ENCODE results near the gene TNS1. TPM values are rescaled to one million over a fixed set of nuclear protein-coding genes. Genes with fewer than 3 reads are reported as not detected.

The TNS1 gene
- total RNA-seq, 1 experiment from 2014 or later, result 0.49 TPM

- POLR2A ChIA-PET, result no interaction called here
- H3K27me3 ChIP-seq (ENCODE audit: control insufficient read depth, insufficient read depth, low read length), result peaks cover 2% of the 10 kb centered on the region; the same call in 1 of the 2 replicates
- DNase-seq (ENCODE audit: low read depth, low spot score), result no peak
- no peak overlapping the region for H3K4me3 ChIP-seq (ENCODE audit: low read depth in 2 of 2, low read length in 2 of 2)
- H3K27ac ChIP-seq (ENCODE audit: low read length), result no peak overlapping the region
- intact Hi-C loops (cut with micrococcal nuclease; ENCODE audit: unreplicated experiment) (no loop called here), in situ Hi-C loops (cut with HindIII; ENCODE audit: low pct_unique_long_range_greater_than_20kb, low sequenced_read_pairs) (no loop called here)
- no peaks in the 10 kb centered on the region for H3K4me1 ChIP-seq (ENCODE audit: control insufficient read depth, insufficient read depth, low read length)
- TF ChIP-seq CTCF (IDR thresholded peaks at IDR 0.05), result no peak
- ATAC-seq, result no peak
- BruUV-seq (replicated peaks), result no TSS peak
- no peaks in the 10 kb centered on the region for H3K36me3 ChIP-seq (ENCODE audit: control insufficient read depth, insufficient read depth, low read length)
- no peaks in the 10 kb centered on the region for H3K9me3 ChIP-seq (ENCODE audit: control insufficient read depth, insufficient read depth, low read depth, low read length)
- CTCF ChIA-PET, result no interaction called here
These were observed 101.4 kb downstream of the TNS1 start for GRCh38 chr2:217901400-217901799.

GRCh38 chr2:217900780-217901360, 101.9 kb downstream of the TNS1 start:
- intact Hi-C loops (cut with micrococcal nuclease; ENCODE audit: unreplicated experiment) (no loop called here), in situ Hi-C loops (cut with HindIII; ENCODE audit: low pct_unique_long_range_greater_than_20kb, low sequenced_read_pairs) (no loop called here)
- ATAC-seq (no peak), DNase-seq (ENCODE audit: low read depth, low spot score) (no peak)
- no TSS peak for BruUV-seq (replicated peaks)
- Histone ChIP-seq H3K27ac (ENCODE audit: low read length) (no peak overlapping the region), H3K27me3 (ENCODE audit: control insufficient read depth, insufficient read depth, low read length) (peaks cover 2% of the 10 kb centered on the region; the same call in 1 of the 2 replicates), H3K4me1 (ENCODE audit: control insufficient read depth, insufficient read depth, low read length) (no peaks in the 10 kb centered on the region), H3K9me3 (ENCODE audit: control insufficient read depth, insufficient read depth, low read depth, low read length) (no peaks in the 10 kb centered on the region), H3K4me3 (ENCODE audit: low read depth in 2 of 2, low read length in 2 of 2) (no peak overlapping the region), H3K36me3 (ENCODE audit: control insufficient read depth, insufficient read depth, low read length) (no peaks in the 10 kb centered on the region)
- POLR2A ChIA-PET, result no interaction called here
- no peak for TF ChIP-seq POLR2AphosphoS5 (IDR thresholded peaks at IDR 0.05; ENCODE audit: low read depth, low read length)
- no peak for TF ChIP-seq SIN3A (IDR thresholded peaks at IDR 0.05; ENCODE audit: borderline replicate concordance, insufficient read depth, low read depth, low read length)
- CTCF ChIA-PET, result no interaction called here

- peaks cover 2% of the 10 kb centered on the region; the same call in 1 of the 2 replicates for H3K27me3 ChIP-seq (ENCODE audit: control insufficient read depth, insufficient read depth, low read length)
- CTCF ChIA-PET, result no interaction called here
- intact Hi-C loops (cut with micrococcal nuclease; ENCODE audit: unreplicated experiment) (no loop called here), in situ Hi-C loops (cut with HindIII; ENCODE audit: low pct_unique_long_range_greater_than_20kb, low sequenced_read_pairs) (no loop called here)
- no TSS peak for BruUV-seq (replicated peaks)
- H3K36me3 ChIP-seq (ENCODE audit: control insufficient read depth, insufficient read depth, low read length), result no peaks in the 10 kb centered on the region
- no peak for DNase-seq (ENCODE audit: low read depth, low spot score)
- peak; percentile 29; the same call in 1 of the 2 replicates for ATAC-seq
- no peak overlapping the region for H3K27ac ChIP-seq (ENCODE audit: low read length)
- POLR2A ChIA-PET, result no interaction called here
- H3K4me3 ChIP-seq (ENCODE audit: low read depth in 2 of 2, low read length in 2 of 2), result no peak overlapping the region
- no peak for TF ChIP-seq POLR2AphosphoS5 (IDR thresholded peaks at IDR 0.05; ENCODE audit: low read depth, low read length)
- TF ChIP-seq CTCF (IDR thresholded peaks at IDR 0.05), result no peak
- TF ChIP-seq REST (IDR thresholded peaks at IDR 0.05; ENCODE audit: insufficient read depth in 1 of 2, low read depth in 2 of 2, low read length in 1 of 2), result no peak
- no peak for TF ChIP-seq TCF7L2 (IDR thresholded peaks at IDR 0.05; ENCODE audit: low read depth, low read length)
- no peak for TF ChIP-seq SIN3A (IDR thresholded peaks at IDR 0.05; ENCODE audit: borderline replicate concordance, insufficient read depth, low read depth, low read length)
- no peaks in the 10 kb centered on the region for H3K9me3 ChIP-seq (ENCODE audit: control insufficient read depth, insufficient read depth, low read depth, low read length)
- H3K4me1 ChIP-seq (ENCODE audit: control insufficient read depth, insufficient read depth, low read length), result no peaks in the 10 kb centered on the region
These were observed 102.6 kb downstream of the TNS1 start for GRCh38 chr2:217900010-217900779.

Data from Panc1 (cell line).